Activated B cell treated with CpG ODN at 0.5 μM for 24 hours (primary cell): ENCODE results near the gene BMP2K. TPM values are rescaled to one million over a fixed set of nuclear protein-coding genes. Genes with fewer than 3 reads are reported as not detected.
A peak's percentile ranks its signal among the peaks of the same experiment; 100 is the strongest.

Experiments
- ATAC-seq: fragments of 200-7000 bp; cut with Tn5 transposase; one replicate; pipeline ENCODE4 v1.10.0; 2021; ENCODE audit warnings: low read depth, mild to moderate bottlenecking, moderate library complexity
- CTCF ChIA-PET: fragments of 350-600 bp; sonication (Branson Sonifier 250); formaldehyde crosslinking; loops from one replicate; lab custom pipeline; 2021; ENCODE audit warnings: antibody characterized with exemption; lab: Charles Lee
- POLR2A ChIA-PET: fragments of 350-600 bp; sonication (Branson Sonifier 250); formaldehyde crosslinking; loops from one replicate; lab custom pipeline; 2021; ENCODE audit warnings: antibody characterized with exemption; lab: Charles Lee
- DNase-seq: peaks from one replicate; pipeline ENCODE4 v3.0.0; 2022
- H3K27ac Mint-ChIP-seq: one replicate; pipeline ENCODE4 v1.8.0; 2020; ENCODE audit warnings: mixed read lengths
- H3K27me3 Mint-ChIP-seq: one replicate; pipeline ENCODE4 v1.8.0; 2021; ENCODE audit warnings: mixed read lengths
- H3K36me3 Mint-ChIP-seq: one replicate; pipeline ENCODE4 v1.8.0; 2021; ENCODE audit warnings: low read depth, mixed read lengths
- H3K4me1 Mint-ChIP-seq: one replicate; pipeline ENCODE4 v1.8.0; 2021; ENCODE audit warnings: mixed read lengths
- H3K4me3 Mint-ChIP-seq: one replicate; pipeline ENCODE4 v1.8.0; 2020; ENCODE audit warnings: mild to moderate bottlenecking, mixed read lengths
- H3K9me3 Mint-ChIP-seq: one replicate; pipeline ENCODE4 v1.8.0; 2020; ENCODE audit warnings: mixed read lengths
- CTCF ChIP-seq: fragments of 200-600 bp; IDR thresholded peaks from one replicate; pipeline ENCODE4 v1.8.0; 2022; ENCODE audit warnings: antibody characterized with exemption, mild to moderate bottlenecking
- intact Hi-C: fragments of 100-400 bp; cut with micrococcal nuclease; formaldehyde crosslinking; loops from one replicate; pipeline ENCODE4 v1.15.1; 2024
- total RNA-seq: library from RNA; stranded (reverse); gene quantifications from 2 replicates; pipeline ENCODE4 v1.2.3, GENCODE V29; 2022

The BMP2K gene
- total RNA-seq, 1 donor from 2014 or later = 135 TPM

GRCh38 chr4:78735697-78736096, 40.5 kb upstream of the BMP2K start:
- Mint-ChIP-seq H3K4me1 (peaks cover 52% of the 10 kb centered on the region), H3K9me3 (no peaks in the 10 kb centered on the region), H3K36me3 (no peaks in the 10 kb centered on the region), H3K27ac (peak overlapping the region; percentile 87), H3K4me3 (peak overlapping the region; percentile 55), H3K27me3 (no peaks in the 10 kb centered on the region)
- peak; percentile 77 for ATAC-seq
- no peak for DNase-seq
- CTCF ChIA-PET = interaction anchor here (1.1 kb wide), 2 partner anchors 14 to 127 kb away, joined by 3 to 9 read pairs; no protein-coding TSS in a partner anchor
- POLR2A ChIA-PET = interaction anchor here (1.0 to 3.6 kb wide), 5 partner anchors 11 to 68 kb away, joined by 3 to 18 read pairs (median 5); partner anchors contain the start of gene BMP2K
- intact Hi-C loops = loop anchor here (1.0 to 2.0 kb wide), 4 partner anchors 9 to 31 kb away; no protein-coding TSS in a partner anchor
- TF ChIP-seq CTCF = no peak

GRCh38 chr4:78737035-78737434, 39.1 kb upstream of the BMP2K start:
- ATAC-seq (no peak), DNase-seq (no peak)
- CTCF ChIA-PET = no interaction called here
- Mint-ChIP-seq H3K4me3 (no peak overlapping the region), H3K27ac (peak overlapping the region; percentile 87), H3K9me3 (no peaks in the 10 kb centered on the region), H3K27me3 (no peaks in the 10 kb centered on the region), H3K4me1 (peaks cover 61% of the 10 kb centered on the region), H3K36me3 (no peaks in the 10 kb centered on the region)
- intact Hi-C loops = no loop called here
- no peak for TF ChIP-seq CTCF
- POLR2A ChIA-PET = interaction anchor here (0.9 to 3.6 kb wide), 6 partner anchors 10 to 70 kb away, joined by 4 to 18 read pairs (median 5); partner anchors contain the start of gene BMP2K

- no peak for ATAC-seq
- ChIA-PET CTCF (no interaction called here), POLR2A (interaction anchor here (0.9 to 3.6 kb wide), 2 partner anchors 11 to 39 kb away, joined by 5 to 18 read pairs; partner anchors contain the start of gene BMP2K)
- Mint-ChIP-seq H3K4me1 (peaks cover 66% of the 10 kb centered on the region), H3K27ac (peak overlapping the region; percentile 87), H3K27me3 (no peaks in the 10 kb centered on the region), H3K36me3 (no peaks in the 10 kb centered on the region), H3K4me3 (no peak overlapping the region), H3K9me3 (no peaks in the 10 kb centered on the region)
- no peak for TF ChIP-seq CTCF
- intact Hi-C loops = loop anchor here (1.0 kb wide), 1 partner anchor 11 kb away; no protein-coding TSS in a partner anchor
- no peak for DNase-seq
These were observed 38.2 kb upstream of the BMP2K start for GRCh38 chr4:78737973-78738372.

DNA sequence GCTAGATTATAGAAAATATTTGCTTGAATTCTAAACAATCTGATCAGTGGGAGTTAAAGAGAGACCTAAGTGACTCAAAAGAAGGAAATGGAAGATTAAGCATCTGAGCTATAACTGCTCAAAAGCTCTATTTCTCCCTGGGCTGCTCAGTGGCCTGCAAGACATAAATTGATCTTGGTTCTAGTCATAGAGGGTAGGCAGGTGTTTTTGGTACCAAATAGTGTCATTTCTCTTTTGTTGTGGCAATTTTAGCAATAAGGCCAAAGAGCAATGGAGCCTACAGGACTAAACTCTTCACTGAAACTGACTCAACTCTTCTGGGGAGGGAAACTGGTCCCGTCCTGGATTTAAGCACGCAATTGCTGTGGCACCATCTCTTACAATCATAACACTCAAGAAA, 33.9 kb upstream of the BMP2K start:
- Mint-ChIP-seq H3K9me3 (no peaks in the 10 kb centered on the region), H3K27me3 (no peaks in the 10 kb centered on the region), H3K36me3 (no peaks in the 10 kb centered on the region), H3K4me1 (peaks cover 38% of the 10 kb centered on the region), H3K27ac (peak overlapping the region; percentile 54), H3K4me3 (no peak overlapping the region)
- POLR2A ChIA-PET = interaction anchor here (0.7 kb wide), 1 partner anchor 74 kb away, joined by 4 read pairs; no protein-coding TSS in a partner anchor
- DNase-seq (no peak), ATAC-seq (no peak)
- no peak for TF ChIP-seq CTCF
- CTCF ChIA-PET = no interaction called here
- intact Hi-C loops = no loop called here

DNA sequence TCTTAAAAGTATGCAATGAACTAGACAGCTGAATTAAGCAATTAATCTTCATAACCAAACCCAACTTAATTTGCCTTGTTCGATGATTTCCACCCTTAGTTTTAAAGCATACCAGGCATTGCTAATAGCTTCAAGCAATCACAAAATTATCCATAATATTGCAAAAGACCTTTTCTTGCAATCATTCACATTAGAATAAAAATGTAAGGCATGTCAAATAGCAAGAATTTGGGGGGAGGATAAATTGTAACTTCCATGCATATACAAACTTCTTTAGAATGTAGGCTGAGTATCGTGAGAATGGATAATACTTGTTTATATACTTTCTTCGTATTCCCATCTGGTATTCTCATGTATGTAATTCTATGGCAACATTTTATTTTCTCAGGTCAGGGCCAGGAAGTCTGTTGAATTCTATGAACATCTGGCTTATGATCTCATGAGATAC, 28.7 kb upstream of the BMP2K start:
- Mint-ChIP-seq H3K36me3 (no peaks in the 10 kb centered on the region), H3K4me3 (no peak overlapping the region), H3K4me1 (peaks cover 50% of the 10 kb centered on the region), H3K9me3 (no peaks in the 10 kb centered on the region), H3K27me3 (no peaks in the 10 kb centered on the region), H3K27ac (no peak overlapping the region)
- TF ChIP-seq CTCF = no peak
- POLR2A ChIA-PET = interaction anchor here (1.0 to 3.1 kb wide), 3 partner anchors 11 to 133 kb away, joined by 3 to 12 read pairs (median 5); partner anchors contain the start of gene BMP2K
- DNase-seq (no peak), ATAC-seq (no peak)
- intact Hi-C loops = no loop called here
- CTCF ChIA-PET = no interaction called here
